NOMO-1 treated with DMSO at 0.1 percent for 48 hours (cell line): ENCODE results near the gene MAN2A1.

Source experiments
- DNase-seq: peaks from one replicate; lab custom pipeline; 2025; ENCODE audit not compliant: unreplicated experiment; lab: John Stamatoyannopoulos, UW

Gene MAN2A1

GRCh38 chr5:109689740-109690241 lies at the start of gene MAN2A1:
Gene MAN2A1 (plus strand): TSS chr5:109689927. CDS start chr5:109690418, 491 bp downstream.
- DNase-seq = peak; percentile 79

- DNase-seq = no peak
Measured at GRCh38 chr5:109640976-109641375, 48.8 kb upstream of the MAN2A1 start.

GRCh38 chr5:109643791-109644350 lies 45.9 kb upstream of the MAN2A1 start:
- no peak for DNase-seq

- DNase-seq = no peak
Measured at GRCh38 chr5:109644829-109645228, 44.9 kb upstream of the MAN2A1 start.

- DNase-seq = no peak
Measured at GRCh38 chr5:109645707-109646192, 44.0 kb upstream of the MAN2A1 start.

GRCh38 chr5:109649318-109649717 lies 40.4 kb upstream of the MAN2A1 start:
- no peak for DNase-seq

GRCh38 chr5:109650493-109650892 lies 39.2 kb upstream of the MAN2A1 start:
- no peak for DNase-seq

GRCh38 chr5:109652096-109652495 lies 37.6 kb upstream of the MAN2A1 start:
- DNase-seq = no peak

- no peak for DNase-seq
Measured at GRCh38 chr5:109653042-109653441, 36.7 kb upstream of the MAN2A1 start.

- no peak for DNase-seq
Measured at GRCh38 chr5:109653561-109654239, 36.0 kb upstream of the MAN2A1 start.

GRCh38 chr5:109654455-109654854 lies 35.3 kb upstream of the MAN2A1 start:
- no peak for DNase-seq

GRCh38 chr5:109655841-109656240 lies 33.9 kb upstream of the MAN2A1 start:
- no peak for DNase-seq

GRCh38 chr5:109656829-109657228 lies 32.9 kb upstream of the MAN2A1 start:
- peak; percentile 96 for DNase-seq

- no peak for DNase-seq
Measured at GRCh38 chr5:109659901-109660300, 29.8 kb upstream of the MAN2A1 start.

GRCh38 chr5:109660301-109660700 lies 29.4 kb upstream of the MAN2A1 start:
- no peak for DNase-seq

GRCh38 chr5:109668237-109668636 lies 21.5 kb upstream of the MAN2A1 start:
- no peak for DNase-seq

- DNase-seq = no peak
Measured at GRCh38 chr5:109668668-109669422, 20.9 kb upstream of the MAN2A1 start.

- no peak for DNase-seq
Measured at GRCh38 chr5:109669991-109670706, 19.6 kb upstream of the MAN2A1 start.

GRCh38 chr5:109671136-109671535 lies 18.6 kb upstream of the MAN2A1 start:
- DNase-seq = no peak

- no peak for DNase-seq
Measured at GRCh38 chr5:109674596-109674995, 15.1 kb upstream of the MAN2A1 start.

GRCh38 chr5:109676920-109677319 lies 12.8 kb upstream of the MAN2A1 start:
- DNase-seq = no peak
